GM18873 (cell line): ENCODE results near the gene CERKL.

Experiments
- ATAC-seq: cut with Tn5 transposase; IDR thresholded peaks from one replicate; pipeline ENCODE4 v1.9.1; 2021; ENCODE audit warnings: mild to moderate bottlenecking, moderate library complexity, moderate number of reproducible peaks; ENCODE audit not compliant: unreplicated experiment, low FRiP score

The CERKL gene

GRCh38 chr2:181628590-181629585 is 28.0 kb downstream of the CERKL start:
- ATAC-seq: no peak

GRCh38 chr2:181627545-181627944 is 29.4 kb downstream of the CERKL start:
- ATAC-seq: no peak

- no peak for ATAC-seq
These were observed 30.2 kb downstream of the CERKL start for GRCh38 chr2:181626671-181627070.

GRCh38 chr2:181623159-181623558 is 33.7 kb downstream of the CERKL start:
- no peak for ATAC-seq

- no peak for ATAC-seq
These were observed 35.0 kb downstream of the CERKL start for GRCh38 chr2:181621779-181622490.

GRCh38 chr2:181619516-181619915 is 37.4 kb downstream of the CERKL start:
- ATAC-seq: no peak

GRCh38 chr2:181616715-181617114 is 40.2 kb downstream of the CERKL start:
- ATAC-seq: no peak

GRCh38 chr2:181614874-181615638 is 41.8 kb downstream of the CERKL start:
- ATAC-seq: no peak

GRCh38 chr2:181613241-181613640 is 43.7 kb downstream of the CERKL start:
- no peak for ATAC-seq

GRCh38 chr2:181607629-181608590 is 49.0 kb downstream of the CERKL start:
- ATAC-seq: no peak

GRCh38 chr2:181605889-181606837 is 50.7 kb downstream of the CERKL start:
- ATAC-seq: no peak

GRCh38 chr2:181602017-181602416 is 54.9 kb downstream of the CERKL start:
- no peak for ATAC-seq

- no peak for ATAC-seq
These were observed 60.3 kb downstream of the CERKL start for GRCh38 chr2:181596556-181596955.

GRCh38 chr2:181594322-181594721 is 62.6 kb downstream of the CERKL start:
- ATAC-seq: peak; percentile 59

- no peak for ATAC-seq
These were observed 67.1 kb downstream of the CERKL start for GRCh38 chr2:181589779-181590178.

- ATAC-seq: no peak
These were observed 68.4 kb downstream of the CERKL start for GRCh38 chr2:181588546-181588945.

- ATAC-seq: peak; percentile 96
These were observed 70.3 kb downstream of the CERKL start for GRCh38 chr2:181586569-181587081.

- ATAC-seq: no peak
These were observed 71.2 kb downstream of the CERKL start for GRCh38 chr2:181585732-181586131.
